HG03139 (cell line): ENCODE results near the gene PLIN5.
"Not testable (repeated sequence)": the region's sequence is repeated elsewhere in the genome, so short reads cannot be mapped to it uniquely, and the experiment has no call there.

Source experiments
- ATAC-seq: cut with Tn5 transposase; IDR thresholded peaks from one replicate; pipeline ENCODE4 v1.9.1; 2021; ENCODE audit not compliant: unreplicated experiment

PLIN5 gene

DNA sequence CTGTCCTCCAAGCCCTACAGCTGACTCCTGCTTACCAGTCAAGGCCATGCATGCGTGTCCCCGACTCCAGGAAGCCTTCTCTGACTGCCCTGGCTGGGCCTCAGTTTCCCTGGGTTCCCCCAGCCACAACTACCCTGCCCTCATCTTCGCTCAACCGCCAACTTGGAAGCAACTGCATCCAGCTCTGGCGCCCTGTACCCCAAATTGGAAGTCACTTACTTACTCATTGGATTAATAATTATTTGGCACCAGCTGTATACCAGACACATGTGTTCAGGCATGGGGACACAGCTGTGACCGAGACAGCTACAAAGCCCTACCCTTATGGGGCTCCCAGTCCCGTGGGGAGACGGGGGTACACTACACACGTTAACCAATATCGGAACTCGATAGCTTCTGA is 35.4 kb upstream of the PLIN5 start:
- no peak for ATAC-seq

DNA sequence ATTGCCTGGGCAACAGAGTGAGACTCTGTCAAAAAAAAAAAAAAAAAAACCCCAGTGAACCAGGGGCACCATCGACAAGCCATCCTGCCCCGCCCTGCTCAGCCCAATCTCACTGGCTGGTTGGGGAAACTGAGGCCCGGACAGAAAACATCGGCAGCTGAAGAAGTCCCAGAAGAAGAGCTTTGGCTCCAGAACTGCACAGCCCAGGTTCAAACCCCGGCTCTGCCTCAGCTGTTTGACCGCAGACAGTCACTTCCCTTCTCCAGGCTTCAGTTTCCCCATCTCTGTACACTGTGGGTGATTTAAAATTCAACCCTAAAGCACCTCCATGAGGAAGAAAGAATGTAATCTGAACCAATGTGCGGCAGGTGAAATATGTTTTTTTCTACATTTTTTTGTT is 33.9 kb upstream of the PLIN5 start:
- ATAC-seq = no peak

DNA sequence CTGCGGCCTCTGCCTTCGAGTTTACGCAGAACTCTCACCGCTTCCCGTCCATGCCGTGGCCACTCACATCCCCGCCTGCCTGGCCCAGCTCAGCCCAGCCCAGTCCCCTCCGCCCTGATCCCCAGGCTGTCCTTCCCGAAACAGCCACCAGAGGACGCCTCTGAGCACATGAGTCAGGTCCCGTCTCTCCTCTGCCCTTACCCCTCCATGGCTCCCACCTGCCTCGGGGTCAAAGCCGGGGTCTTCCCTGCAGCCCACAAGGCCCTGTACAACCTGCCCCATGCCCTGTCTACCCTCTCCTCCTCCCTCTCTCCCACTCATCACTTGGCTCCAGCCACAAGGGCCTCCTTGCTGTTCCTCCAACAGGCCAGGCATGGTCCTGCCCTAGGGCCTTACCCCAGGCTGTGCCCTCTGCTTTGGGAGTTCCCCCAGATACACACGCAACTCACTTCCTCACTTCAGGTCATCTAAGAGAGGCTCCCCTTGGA is 32.6 kb upstream of the PLIN5 start:
- ATAC-seq = no peak

DNA sequence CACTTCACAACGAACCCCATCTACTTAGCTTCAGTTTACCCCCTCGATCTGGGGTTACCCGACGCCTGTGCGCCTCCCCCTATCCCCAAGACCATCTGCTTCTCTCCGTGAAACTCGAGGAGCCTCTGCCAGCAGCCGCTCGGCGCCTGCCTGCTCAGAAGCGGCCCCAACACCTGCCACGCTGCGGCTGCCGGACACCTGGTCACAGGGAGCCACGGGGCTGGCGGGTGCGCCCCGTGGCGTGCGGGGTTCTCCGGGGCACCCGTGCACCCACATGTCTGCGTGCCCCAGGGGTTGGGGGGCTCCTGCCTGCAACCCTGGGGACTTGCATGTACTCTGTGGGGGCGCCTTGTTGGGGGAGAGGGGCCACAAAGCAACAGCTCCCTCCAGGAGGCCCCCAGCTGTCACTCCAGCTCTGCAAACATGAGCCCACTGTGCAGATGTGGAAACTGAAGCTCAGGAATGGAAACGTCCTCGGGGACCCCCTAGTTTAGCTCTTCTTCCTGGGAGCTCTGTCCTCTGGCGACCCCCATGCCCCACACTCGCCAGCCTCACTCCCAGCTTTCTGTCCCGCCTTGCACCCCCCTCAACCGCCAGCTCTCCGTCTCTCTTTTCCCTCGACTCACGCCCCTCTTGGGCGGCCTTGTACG is 31.5 kb upstream of the PLIN5 start:
- ATAC-seq = no peak

DNA sequence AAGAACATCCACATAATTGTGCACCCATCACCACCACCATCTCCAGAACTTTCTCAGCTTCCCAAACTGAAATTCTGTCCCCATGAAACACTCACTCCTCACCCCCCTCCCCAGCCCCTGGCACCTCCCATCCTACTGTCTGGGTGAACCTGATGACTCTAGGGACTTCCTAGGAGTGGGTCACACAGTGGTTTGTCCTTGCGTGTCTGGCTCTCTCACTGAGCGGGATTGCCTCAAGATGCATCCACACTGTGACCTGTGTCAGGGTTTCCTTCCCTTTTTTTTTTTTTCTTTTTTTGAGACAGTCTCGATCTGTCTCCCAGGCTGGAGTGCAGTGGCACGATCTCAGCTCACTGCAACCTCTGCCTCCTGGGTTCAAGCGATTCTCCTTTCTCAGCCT is 28.5 kb upstream of the PLIN5 start:
- not testable (repeated sequence) for ATAC-seq

DNA sequence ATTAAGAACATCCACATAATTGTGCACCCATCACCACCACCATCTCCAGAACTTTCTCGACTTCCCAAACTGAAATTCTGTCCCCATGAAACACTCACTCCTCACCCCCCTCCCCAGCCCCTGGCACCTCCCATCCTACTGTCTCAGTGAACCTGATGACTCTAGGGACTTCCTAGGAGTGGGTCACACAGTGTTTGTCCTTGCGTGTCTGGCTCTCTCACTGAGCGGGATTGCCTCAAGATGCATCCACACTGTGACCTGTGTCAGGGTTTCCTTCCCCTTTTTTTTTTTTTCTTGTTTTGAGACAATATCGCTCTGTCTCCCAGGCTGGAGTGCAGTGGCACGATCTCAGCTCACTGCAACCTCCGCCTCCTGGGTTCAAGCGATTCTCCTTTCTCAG is 27.1 kb upstream of the PLIN5 start:
- ATAC-seq = not testable (repeated sequence)

DNA sequence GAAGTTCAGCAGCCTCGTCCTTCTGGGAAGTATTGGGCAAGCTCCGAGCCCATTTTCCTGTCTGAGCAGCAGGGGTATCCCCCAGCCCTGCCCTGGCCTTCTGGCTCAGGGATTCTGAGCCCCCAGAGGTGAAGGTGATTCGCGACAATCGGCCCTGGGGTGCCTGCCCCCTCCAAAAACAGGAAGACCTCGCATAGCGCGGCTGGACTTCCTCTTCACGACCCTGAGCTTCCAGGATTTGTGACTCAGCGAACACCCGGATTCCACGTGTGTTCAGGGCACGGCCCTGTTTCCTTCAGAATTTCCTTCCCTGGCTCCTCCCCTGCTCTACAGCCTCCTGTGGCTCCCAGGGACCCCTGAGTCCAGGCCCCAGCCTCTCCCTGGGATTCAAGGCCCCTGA is 24.5 kb upstream of the PLIN5 start, which contains the start of gene SEMA6B:
SEMA6B (minus strand) TSS at position 116 of the 400 bp plus-strand sequence. CDS start 1,227 bp downstream, outside the sequence.
- ATAC-seq = no peak

DNA sequence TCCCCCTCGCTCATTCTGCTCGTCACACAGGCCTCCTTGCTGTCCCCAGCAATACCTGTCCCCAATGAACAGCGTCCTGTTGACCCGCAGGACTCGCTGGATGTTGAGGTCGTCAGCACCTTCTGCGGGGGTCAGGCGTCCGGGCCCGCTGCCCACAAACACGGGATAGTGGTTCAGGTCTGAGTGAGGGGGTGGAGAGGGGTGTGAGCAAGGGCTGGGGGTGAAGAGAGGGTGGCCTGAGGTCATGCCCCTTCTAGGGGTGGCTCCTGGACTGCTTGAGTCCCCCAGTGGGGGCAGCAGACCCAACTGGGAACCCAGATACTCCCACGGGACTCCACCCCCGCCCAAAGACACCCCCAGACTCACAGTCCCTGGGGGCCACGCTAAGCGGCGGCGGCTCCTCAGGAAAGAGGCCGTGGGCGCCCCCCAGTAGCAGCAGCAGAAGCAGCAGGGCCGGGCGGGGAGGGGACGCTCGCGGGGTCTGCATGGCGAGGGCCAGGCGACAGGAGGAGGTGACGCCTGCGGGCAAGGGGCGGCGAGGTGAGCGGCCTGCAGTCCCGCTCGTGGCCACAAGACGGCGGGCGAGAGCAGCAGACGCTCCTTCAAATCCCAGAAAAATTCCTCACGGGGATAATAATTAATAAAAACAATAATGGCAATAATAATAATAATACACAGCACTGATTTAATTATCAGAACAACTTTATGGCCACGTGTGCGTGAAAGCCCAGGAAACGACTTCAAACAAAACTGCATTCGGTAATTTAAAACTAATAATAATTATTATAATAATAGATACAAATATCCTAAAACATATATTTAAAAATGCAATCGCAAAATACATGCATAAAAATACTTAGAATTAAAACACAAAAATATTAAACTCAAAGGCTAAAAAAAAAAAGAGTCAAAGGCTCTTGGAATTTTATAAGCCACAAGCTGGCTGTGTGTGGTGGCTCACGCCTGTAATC is 23.2 kb upstream of the PLIN5 start:
- ATAC-seq = no peak

DNA sequence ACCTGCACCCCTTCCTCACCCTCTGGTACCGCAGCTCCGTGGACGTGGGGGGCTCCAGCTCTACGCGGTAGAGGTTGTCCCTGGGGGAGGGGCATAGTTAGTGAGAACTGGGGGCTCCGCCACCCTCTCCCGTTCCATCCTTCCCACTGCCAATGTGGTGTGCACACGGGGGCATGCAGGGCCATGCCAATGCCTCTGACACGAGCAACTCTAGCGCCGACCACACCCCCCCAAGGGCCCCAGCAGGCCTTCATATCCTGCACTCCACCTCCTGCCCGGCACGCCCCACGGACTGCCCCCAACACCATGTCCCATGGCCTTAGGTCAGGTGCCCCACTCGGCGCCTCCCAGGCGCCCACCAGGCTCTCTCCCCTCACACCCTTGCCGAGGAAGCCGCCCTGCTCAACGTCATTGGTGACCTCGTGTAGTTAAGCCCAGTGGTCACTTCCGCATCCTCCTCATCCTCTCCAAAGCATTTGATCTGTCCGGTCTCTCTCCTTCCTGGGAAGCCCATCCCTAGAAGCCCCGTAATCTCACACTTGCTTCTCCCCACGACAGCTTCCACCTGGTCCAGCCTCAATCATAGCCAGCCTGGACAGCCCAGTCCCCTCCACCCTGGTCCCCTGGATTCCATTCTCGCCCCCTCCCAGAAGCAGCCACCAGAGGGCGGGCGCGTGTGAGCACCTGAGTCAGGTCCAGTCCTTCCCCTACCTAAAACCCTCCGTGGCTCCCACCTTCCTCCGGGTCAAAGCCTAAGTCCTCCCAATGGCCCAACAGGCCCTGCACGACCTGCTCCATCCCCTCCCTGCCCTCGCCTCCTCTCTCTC is 22.3 kb upstream of the PLIN5 start:
- ATAC-seq = no peak

DNA sequence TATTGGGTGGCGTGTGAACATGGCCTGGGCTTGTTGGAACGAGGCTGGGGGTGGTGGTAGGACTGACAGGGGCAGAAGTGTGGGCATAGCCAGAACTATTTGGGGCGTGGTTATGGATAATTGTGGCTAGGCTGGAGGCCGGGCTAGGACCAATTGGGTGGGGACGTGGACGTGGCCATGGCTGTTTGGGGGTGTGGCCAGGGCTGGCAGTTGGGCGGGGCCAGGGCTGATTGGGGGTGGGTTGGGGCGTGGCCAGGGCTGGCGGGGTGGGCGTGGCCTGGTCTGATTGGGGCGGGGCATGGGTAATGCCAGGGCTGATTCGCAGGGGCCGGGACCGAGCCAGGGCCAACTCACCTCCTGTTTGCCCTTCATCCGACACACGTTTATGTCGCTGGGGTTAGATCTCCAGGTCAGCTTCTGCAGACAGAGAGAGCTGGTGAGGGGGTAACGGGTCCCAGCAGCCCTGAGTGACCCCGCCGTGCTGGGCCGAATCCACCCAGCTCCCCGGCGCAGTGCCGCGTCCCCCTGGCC is 21.6 kb upstream of the PLIN5 start:
- no peak for ATAC-seq

DNA sequence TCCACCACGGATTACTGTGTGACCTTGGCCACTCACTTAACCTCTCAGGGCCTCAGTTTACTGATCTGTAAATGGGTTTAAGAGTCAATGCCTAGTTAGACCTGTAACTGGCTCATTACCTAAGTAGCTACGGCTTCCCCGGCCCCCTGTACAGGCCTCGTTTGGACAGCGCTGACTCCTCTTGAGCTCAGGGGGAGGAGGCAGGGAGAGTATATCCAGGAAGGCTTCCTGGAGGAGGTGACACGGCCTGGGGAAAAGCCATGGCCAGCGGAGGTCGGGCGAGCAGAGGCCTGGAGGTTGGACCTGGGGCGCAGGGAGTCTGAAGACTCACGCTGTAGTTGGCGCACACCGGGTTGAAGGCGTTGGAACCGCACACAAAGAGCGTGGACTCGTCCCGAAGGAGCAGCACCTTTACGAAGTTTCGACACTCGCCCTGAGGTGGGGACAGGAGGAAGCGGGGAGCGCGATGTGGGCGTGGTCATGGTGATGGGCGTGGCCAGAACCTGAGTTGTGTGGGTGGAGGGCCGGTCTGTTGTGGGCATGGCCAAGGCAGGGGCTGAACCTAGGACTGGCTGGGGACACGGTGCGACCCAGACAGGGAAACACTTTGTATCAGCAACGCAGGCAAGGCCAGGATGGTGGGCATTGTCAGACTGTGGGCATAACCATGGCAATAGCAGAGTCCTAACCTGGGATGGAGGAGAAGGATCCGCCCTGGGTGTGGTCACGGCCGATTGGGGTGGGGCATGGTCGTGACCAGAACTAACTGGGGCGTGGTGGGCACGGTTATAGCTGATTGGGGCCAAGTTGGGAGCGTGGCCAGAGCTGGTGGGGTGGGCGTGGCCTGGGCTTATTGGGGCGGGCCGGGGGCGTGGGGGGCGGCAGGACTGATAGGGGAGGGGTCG is 20.9 kb upstream of the PLIN5 start:
- ATAC-seq = no peak

DNA sequence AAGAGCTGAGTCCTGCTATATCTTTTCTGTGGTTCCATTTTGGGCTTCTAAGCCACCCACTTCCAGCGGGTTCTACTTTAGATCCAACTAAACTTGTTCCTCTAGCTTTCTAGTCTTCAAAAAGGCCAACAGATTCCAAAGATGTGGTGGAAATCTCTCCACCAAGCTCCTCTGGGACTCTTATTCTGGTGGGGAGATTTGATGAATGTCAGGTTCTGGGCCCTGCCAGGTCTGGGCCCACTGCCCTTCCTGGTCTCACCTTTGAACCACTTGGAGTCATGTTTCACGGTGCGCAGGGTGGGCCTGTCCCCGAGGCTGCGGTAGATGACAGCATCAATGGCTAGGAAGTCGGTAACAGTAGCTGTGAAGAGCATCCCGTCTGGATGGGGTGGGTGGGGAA is 19.7 kb upstream of the PLIN5 start:
- no peak for ATAC-seq

DNA sequence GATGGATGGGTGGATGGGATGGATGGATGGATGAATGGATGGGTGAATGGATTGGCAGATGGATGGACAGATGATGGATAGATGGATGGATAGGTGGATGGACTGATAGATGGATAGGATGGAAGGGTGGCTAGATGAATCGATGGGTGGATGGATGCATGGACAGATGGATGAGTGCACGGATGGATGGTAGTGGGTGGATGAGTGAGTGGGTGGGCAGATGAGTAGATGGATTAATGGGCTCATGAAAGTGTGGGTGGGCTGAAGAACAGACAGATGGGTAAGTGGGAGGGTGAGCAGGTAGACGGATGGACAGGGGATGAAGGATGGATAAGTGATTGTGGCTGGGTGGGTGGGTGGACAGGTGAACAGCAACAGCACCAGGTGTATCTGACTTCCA is 18.8 kb upstream of the PLIN5 start:
- ATAC-seq = no peak

DNA sequence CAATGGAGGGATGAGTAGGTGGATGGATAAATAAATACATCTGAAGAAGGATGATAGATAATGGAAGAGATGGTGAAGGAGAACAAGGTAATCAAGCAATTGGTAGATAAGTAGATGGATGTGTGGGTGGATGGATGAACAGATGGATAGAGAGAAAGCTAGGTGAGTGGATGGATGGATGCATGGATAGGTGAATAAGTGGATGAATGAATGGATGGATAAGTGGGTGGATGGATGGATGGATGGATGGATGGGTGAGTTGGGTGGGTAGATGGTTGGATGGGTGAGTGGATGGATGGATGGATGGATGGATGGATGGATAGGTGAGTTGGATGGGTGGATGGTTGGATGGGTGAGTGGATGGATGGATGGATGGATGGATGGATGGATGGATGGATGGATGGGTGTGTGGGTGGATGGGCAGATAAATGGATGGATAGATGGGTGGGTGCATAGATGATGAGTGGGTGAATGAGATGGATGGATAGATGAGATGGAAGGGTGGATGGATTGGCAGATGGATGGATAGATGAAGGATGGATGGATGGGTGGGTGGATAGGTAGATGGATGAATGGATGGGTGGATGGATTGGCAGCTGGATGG is 18.2 kb upstream of the PLIN5 start:
- ATAC-seq = no peak

DNA sequence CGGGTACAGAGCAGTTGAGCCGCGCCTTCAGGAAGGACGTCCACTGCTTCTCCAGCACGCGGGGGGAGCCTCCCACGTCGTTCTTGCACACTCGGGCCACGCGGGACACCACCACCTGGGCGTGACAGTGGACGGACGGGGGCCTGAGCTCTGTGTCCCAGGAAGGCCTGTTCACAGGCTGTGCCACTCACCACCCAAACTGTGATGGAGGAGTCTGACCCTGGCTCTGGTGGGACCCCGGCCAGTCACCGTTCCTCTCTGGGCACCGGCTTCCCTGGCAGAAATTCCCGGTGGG is 17.4 kb upstream of the PLIN5 start:
- ATAC-seq = no peak

DNA sequence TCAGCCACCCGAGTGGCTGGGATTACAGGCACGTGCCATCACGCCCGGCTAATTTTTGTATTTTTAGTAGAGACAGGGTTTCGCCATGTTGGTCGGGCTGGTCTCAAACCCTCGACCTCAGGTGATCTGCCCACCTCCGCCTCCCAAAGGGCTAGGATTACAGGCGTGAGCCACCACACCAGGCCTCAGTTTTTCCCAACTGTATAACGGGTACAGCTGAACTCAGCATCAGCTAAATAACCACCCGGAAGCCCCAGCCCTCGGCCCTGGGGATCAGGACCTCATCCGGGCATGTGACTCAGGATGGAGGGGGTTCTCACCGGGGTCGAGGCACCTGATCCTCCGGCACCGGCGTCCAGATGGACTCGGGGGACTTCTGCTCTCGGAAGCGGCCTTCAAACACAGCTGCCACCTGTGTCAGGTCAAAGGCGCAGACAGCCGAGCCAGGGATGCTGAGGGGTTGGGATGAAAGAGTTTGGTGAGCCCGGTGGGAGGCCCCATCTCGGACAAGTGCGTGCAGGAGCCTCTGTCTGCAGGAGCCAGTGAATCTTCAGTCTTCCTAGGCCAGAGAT is 15.5 kb upstream of the PLIN5 start:
- ATAC-seq = no peak

DNA sequence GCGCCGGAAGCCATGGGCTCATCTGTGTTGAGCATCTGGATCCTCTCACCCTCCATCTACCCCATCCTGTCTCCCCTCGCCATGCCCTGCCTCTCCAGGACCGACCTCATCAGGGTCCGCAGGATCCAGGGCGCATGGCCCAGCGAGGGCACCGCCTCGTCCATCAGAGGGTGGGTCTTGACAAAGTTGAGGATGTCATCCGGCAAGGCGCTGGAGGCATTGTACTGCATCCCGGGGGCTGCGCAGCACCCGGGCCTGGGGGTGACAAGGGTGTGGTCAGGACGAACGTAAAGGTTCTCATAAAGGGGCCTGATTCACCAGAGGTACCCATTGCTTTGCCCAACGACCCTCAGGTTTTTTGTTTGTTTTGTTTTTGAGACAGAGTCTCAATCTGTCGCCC is 15.0 kb upstream of the PLIN5 start:
- no peak for ATAC-seq

DNA sequence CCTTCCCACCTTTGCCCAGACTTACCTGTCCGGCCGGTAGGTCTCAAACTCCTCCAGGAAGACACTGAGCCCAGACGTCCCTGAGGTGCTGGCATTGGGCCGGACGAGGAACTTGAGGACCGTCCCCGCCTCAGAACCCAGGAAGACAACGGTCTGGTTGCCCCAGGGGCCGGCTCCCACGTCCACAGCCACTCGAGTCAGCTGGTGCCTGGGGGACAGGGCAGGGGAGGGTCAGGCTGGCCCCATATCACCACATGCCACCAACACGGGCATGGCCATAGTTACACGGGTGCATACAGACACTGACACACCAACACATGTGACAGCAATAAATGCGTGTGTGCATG is 13.2 kb upstream of the PLIN5 start:
- no peak for ATAC-seq
